Measurements from ENCODE around the gene SLC12A1.

Gene SLC12A1

GRCh38 chr15:48205981-48206380 is at the start of gene SLC12A1:
TSS of gene SLC12A1 (plus strand) at chr15:48206302. CDS start at chr15:48207720, 1,418 bp downstream.
- TF ChIP-seq CTCF (IDR thresholded peaks at IDR 0.05; ENCODE audit: extremely low read depth, missing control alignments) = no peak
- no peak for DNase-seq (ENCODE audit: low spot score)

- DNase-seq (ENCODE audit: low spot score) = no peak
- no peak for TF ChIP-seq CTCF (IDR thresholded peaks at IDR 0.05; ENCODE audit: extremely low read depth, missing control alignments)
Observed at GRCh38 chr15:48168616-48169015, 37.5 kb upstream of the SLC12A1 start.

- no peak for DNase-seq (ENCODE audit: low spot score)
- no peak for TF ChIP-seq CTCF (IDR thresholded peaks at IDR 0.05; ENCODE audit: extremely low read depth, missing control alignments)
Observed at GRCh38 chr15:48170981-48171380, 35.1 kb upstream of the SLC12A1 start.

GRCh38 chr15:48175126-48175525 is 31.0 kb upstream of the SLC12A1 start:
- DNase-seq (ENCODE audit: low spot score) = no peak
- no peak for TF ChIP-seq CTCF (IDR thresholded peaks at IDR 0.05; ENCODE audit: extremely low read depth, missing control alignments)

GRCh38 chr15:48176112-48176511 is 30.0 kb upstream of the SLC12A1 start:
- DNase-seq (ENCODE audit: low spot score) = no peak
- no peak for TF ChIP-seq CTCF (IDR thresholded peaks at IDR 0.05; ENCODE audit: extremely low read depth, missing control alignments)

GRCh38 chr15:48176957-48177356 is 29.1 kb upstream of the SLC12A1 start:
- no peak for DNase-seq (ENCODE audit: low spot score)
- TF ChIP-seq CTCF (IDR thresholded peaks at IDR 0.05; ENCODE audit: extremely low read depth, missing control alignments) = no peak

- TF ChIP-seq CTCF (IDR thresholded peaks at IDR 0.05; ENCODE audit: extremely low read depth, missing control alignments) = no peak
- DNase-seq (ENCODE audit: low spot score) = no peak
Observed at GRCh38 chr15:48177383-48177765, 28.7 kb upstream of the SLC12A1 start.

All from GM20000 (cell line).